GM10248 (cell line): Measurements from ENCODE around the gene ABHD12.

ENCODE experiments used
- CTCF ChIA-PET: fragments of 300-600 bp; sonication (Branson Sonifier 250); formaldehyde crosslinking; extraction: SDS; loops from one replicate; lab custom pipeline; 2021; ENCODE audit warnings: antibody characterized with exemption; lab: Yijun Ruan, JAX
- POLR2A ChIA-PET: fragments of 350-650 bp; sonication (Branson Sonifier 250); formaldehyde crosslinking; extraction: SDS; loops from one replicate; lab custom pipeline; 2020; ENCODE audit warnings: antibody characterized with exemption; lab: Yijun Ruan, JAX
- DNase-seq: peaks from one replicate; pipeline ENCODE4 v3.0.0; 2012; ENCODE audit errors: extremely low spot score
- CTCF ChIP-seq: IDR thresholded peaks from 2 replicates; pipeline ENCODE4 v1.5.1; 2012; ENCODE audit warnings: mild to moderate bottlenecking, low read depth; ENCODE audit errors: extremely low read depth, missing control alignments, control extremely low read depth

The ABHD12 gene

GRCh38 chr20:25368976-25369375 lies 21.7 kb downstream of the ABHD12 start:
- no peak for DNase-seq
- TF ChIP-seq CTCF = no peak
- ChIA-PET CTCF (interaction anchor here (0.9 to 2.0 kb wide), 3 partner anchors 11 to 121 kb away, joined by 3 to 4 read pairs (median 3); partner anchors contain the start of gene PYGB), POLR2A (no interaction called here)

GRCh38 chr20:25368526-25368925 lies 22.1 kb downstream of the ABHD12 start:
- DNase-seq = no peak
- TF ChIP-seq CTCF = no peak
- ChIA-PET CTCF (no interaction called here), POLR2A (no interaction called here)

GRCh38 chr20:25364879-25365699 lies 25.5 kb downstream of the ABHD12 start:
- ChIA-PET CTCF (interaction anchor here (0.9 kb wide), 1 partner anchor 34 kb away, joined by 3 read pairs; no protein-coding TSS in a partner anchor), POLR2A (no interaction called here)
- DNase-seq = no peak
- no peak for TF ChIP-seq CTCF

GRCh38 chr20:25364180-25364788 lies 26.4 kb downstream of the ABHD12 start:
- TF ChIP-seq CTCF = no peak
- ChIA-PET POLR2A (no interaction called here), CTCF (interaction anchor here (0.9 to 1.0 kb wide), 2 partner anchors 11 to 35 kb away, joined by 3 to 5 read pairs; no protein-coding TSS in a partner anchor)
- DNase-seq = no peak

GRCh38 chr20:25361287-25361683 lies 29.4 kb downstream of the ABHD12 start:
- ChIA-PET CTCF (interaction anchor here (1.2 to 1.5 kb wide), 2 partner anchors 16 to 137 kb away, joined by 3 to 4 read pairs; no protein-coding TSS in a partner anchor), POLR2A (no interaction called here)
- no peak for TF ChIP-seq CTCF
- DNase-seq = no peak

- ChIA-PET CTCF (interaction anchor here (0.9 to 1.5 kb wide), 3 partner anchors 13 to 136 kb away, joined by 3 to 4 read pairs (median 3); no protein-coding TSS in a partner anchor), POLR2A (no interaction called here)
- no peak for TF ChIP-seq CTCF
- no peak for DNase-seq
Measured at GRCh38 chr20:25360631-25361286, 29.9 kb downstream of the ABHD12 start.
